Type B pancreatic cell (in vitro differentiated cells): ENCODE measurements around the gene MZB1. TPM values are rescaled to one million over a fixed set of nuclear protein-coding genes. Genes with fewer than 3 reads are reported as not detected.

Source experiments
- DNase-seq: peaks from one replicate; pipeline ENCODE4 v3.0.0; 2021; ENCODE audit warnings: mixed read lengths; ENCODE audit not compliant: unreplicated experiment; ENCODE audit errors: extremely low spot score
- H3K27ac Mint-ChIP-seq: 2 replicates; pipeline ENCODE4 v1.8.0; 2021; ENCODE audit warnings: mild to moderate bottlenecking, mixed read lengths
- H3K27me3 Mint-ChIP-seq: 2 replicates; pipeline ENCODE4 v1.8.0; 2021; ENCODE audit warnings: mixed read lengths
- H3K36me3 Mint-ChIP-seq: 2 replicates; pipeline ENCODE4 v1.8.0; 2021; ENCODE audit warnings: mixed read lengths
- H3K4me1 Mint-ChIP-seq: one replicate; pipeline ENCODE4 v1.8.0; 2021; ENCODE audit warnings: mixed read lengths; ENCODE audit not compliant: unreplicated experiment
- H3K4me3 Mint-ChIP-seq: 2 replicates; pipeline ENCODE4 v1.8.0; 2021; ENCODE audit warnings: mild to moderate bottlenecking, mixed read lengths
- H3K9me3 Mint-ChIP-seq: 2 replicates; pipeline ENCODE4 v1.8.0; 2021; ENCODE audit warnings: mixed read lengths
- CTCF ChIP-seq: fragments of 200-600 bp; sonication (generic); conservative IDR thresholded peaks from 2 replicates; pipeline ENCODE4 v1.5.0; 2021; ENCODE audit warnings: antibody characterized with exemption, mild to moderate bottlenecking
- total RNA-seq: library from RNA; stranded (reverse); gene quantifications from 2 replicates; pipeline ENCODE4 v1.2.1, GENCODE V29; 2021; ENCODE audit warnings: low replicate concordance

Gene MZB1
- total RNA-seq, 1 donor from 2014 or later: 0.22 TPM

- TF ChIP-seq CTCF: no peak
- H3K27ac Mint-ChIP-seq: peak overlapping the region; percentile 23
- peak overlapping the region; percentile 77 for H3K4me3 Mint-ChIP-seq
- peaks cover 25% of the 10 kb centered on the region for H3K36me3 Mint-ChIP-seq
- H3K4me1 Mint-ChIP-seq: peaks cover 34% of the 10 kb centered on the region
- H3K9me3 Mint-ChIP-seq: no peaks in the 10 kb centered on the region
- no peak for DNase-seq
- peaks cover 6% of the 10 kb centered on the region for H3K27me3 Mint-ChIP-seq
These were observed 45.5 kb downstream of the MZB1 start for GRCh38 chr5:139344177-139344576.

GRCh38 chr5:139343476-139343875 lies 46.2 kb downstream of the MZB1 start:
- no peak for DNase-seq
- Mint-ChIP-seq H3K36me3 (peaks cover 21% of the 10 kb centered on the region), H3K9me3 (no peaks in the 10 kb centered on the region), H3K4me3 (peak overlapping the region; percentile 100), H3K27ac (peak overlapping the region; percentile 99), H3K27me3 (peaks cover 6% of the 10 kb centered on the region), H3K4me1 (peaks cover 34% of the 10 kb centered on the region)
- no peak for TF ChIP-seq CTCF

GRCh38 chr5:139342423-139342723 lies 47.3 kb downstream of the MZB1 start:
- Mint-ChIP-seq H3K4me3 (peak overlapping the region; percentile 100), H3K36me3 (peaks cover 21% of the 10 kb centered on the region), H3K4me1 (peaks cover 34% of the 10 kb centered on the region), H3K27ac (peak overlapping the region; percentile 99), H3K27me3 (peaks cover 6% of the 10 kb centered on the region), H3K9me3 (no peaks in the 10 kb centered on the region)
- TF ChIP-seq CTCF: no peak
- DNase-seq: no peak

- Mint-ChIP-seq H3K9me3 (no peaks in the 10 kb centered on the region), H3K27me3 (peaks cover 6% of the 10 kb centered on the region), H3K27ac (peak within 1 kb of the TSS; percentile 99), H3K36me3 (peaks cover 21% of the 10 kb centered on the region), H3K4me1 (peaks cover 34% of the 10 kb centered on the region), H3K4me3 (peak within 1 kb of the TSS; percentile 100)
- DNase-seq: peak; percentile 97
- TF ChIP-seq CTCF: peak; percentile 64
These were observed 47.9 kb downstream of the MZB1 start, which contains the start of gene PAIP2 for GRCh38 chr5:139341689-139342422. Gene PAIP2, plus strand, starts transcription at chr5:139341854. Its CDS starts 21,931 bp downstream, at chr5:139363785.

- Mint-ChIP-seq H3K27me3 (peaks cover 6% of the 10 kb centered on the region), H3K9me3 (no peaks in the 10 kb centered on the region), H3K36me3 (peaks cover 21% of the 10 kb centered on the region), H3K4me1 (peaks cover 34% of the 10 kb centered on the region), H3K4me3 (peak overlapping the region; percentile 100), H3K27ac (peak overlapping the region; percentile 99)
- DNase-seq: no peak
- no peak for TF ChIP-seq CTCF
These were observed 48.5 kb downstream of the MZB1 start for GRCh38 chr5:139341187-139341688.
